ENCODE results near the gene GPR153. TPM values are rescaled to one million over a fixed set of nuclear protein-coding genes. Genes with fewer than 3 reads are reported as not detected.

Gene GPR153
- total and polyA plus RNA-seq, 10 donors = 2.1 to 26.6 (median 12.4) TPM

- no peak for DNase-seq
- H3K27ac ChIP-seq = no peak overlapping the region
- TF ChIP-seq, protein P1, sequence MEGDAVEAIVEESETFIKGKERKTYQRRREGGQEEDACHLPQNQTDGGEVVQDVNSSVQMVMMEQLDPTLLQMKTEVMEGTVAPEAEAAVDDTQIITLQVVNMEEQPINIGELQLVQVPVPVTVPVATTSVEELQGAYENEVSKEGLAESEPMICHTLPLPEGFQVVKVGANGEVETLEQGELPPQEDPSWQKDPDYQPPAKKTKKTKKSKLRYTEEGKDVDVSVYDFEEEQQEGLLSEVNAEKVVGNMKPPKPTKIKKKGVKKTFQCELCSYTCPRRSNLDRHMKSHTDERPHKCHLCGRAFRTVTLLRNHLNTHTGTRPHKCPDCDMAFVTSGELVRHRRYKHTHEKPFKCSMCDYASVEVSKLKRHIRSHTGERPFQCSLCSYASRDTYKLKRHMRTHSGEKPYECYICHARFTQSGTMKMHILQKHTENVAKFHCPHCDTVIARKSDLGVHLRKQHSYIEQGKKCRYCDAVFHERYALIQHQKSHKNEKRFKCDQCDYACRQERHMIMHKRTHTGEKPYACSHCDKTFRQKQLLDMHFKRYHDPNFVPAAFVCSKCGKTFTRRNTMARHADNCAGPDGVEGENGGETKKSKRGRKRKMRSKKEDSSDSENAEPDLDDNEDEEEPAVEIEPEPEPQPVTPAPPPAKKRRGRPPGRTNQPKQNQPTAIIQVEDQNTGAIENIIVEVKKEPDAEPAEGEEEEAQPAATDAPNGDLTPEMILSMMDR (IDR thresholded peaks at IDR 0.05 in 8 of 11, conservative IDR thresholded peaks at IDR 0.05 in 3 of 11) = no peak
- TF ChIP-seq POLR2AphosphoS5 (IDR thresholded peaks at IDR 0.05) = no peak
- TF ChIP-seq POLR2A (IDR thresholded peaks at IDR 0.05) = no peak
- intact Hi-C loops (cut with DNase I; ENCODE audit: low total_unique reads) = no loop called here
- WGBS, 5 donors = 87 to 95% (median 94%) methylated on average over 6 of the region's 6 CpGs
- peaks cover 0 to 14% (median 9%) of the 10 kb centered on the region in 6 donors for H3K4me1 ChIP-seq
- H3K36me3 ChIP-seq = peaks cover 0 to 9% (median 0%) of the 10 kb centered on the region in 6 donors
- H3K4me3 ChIP-seq = no peak overlapping the region
- H3K9me3 ChIP-seq = no peaks in the 10 kb centered on the region
- H3K27me3 ChIP-seq (replicated peaks in 1 of 7) = no peaks in the 10 kb centered on the region
These were observed 12.0 kb upstream of the GPR153 start for GRCh38 chr1:6272868-6273267.

- H3K27me3 ChIP-seq (replicated peaks in 1 of 7) = no peaks in the 10 kb centered on the region
- 90 to 99% (median 93%) methylated on average over 8 to 9 of the region's 9 CpGs for WGBS, 5 donors
- no peak overlapping the region for H3K27ac ChIP-seq
- peaks cover 0 to 14% (median 9%) of the 10 kb centered on the region in 6 donors for H3K4me1 ChIP-seq
- intact Hi-C loops (cut with DNase I; ENCODE audit: low total_unique reads) = no loop called here
- H3K36me3 ChIP-seq = peaks cover 0 to 9% (median 0%) of the 10 kb centered on the region in 6 donors
- H3K4me3 ChIP-seq = no peak overlapping the region
- no peaks in the 10 kb centered on the region for H3K9me3 ChIP-seq
- DNase-seq = no peak
- TF ChIP-seq POLR2A (IDR thresholded peaks at IDR 0.05) (no peak), POLR2AphosphoS5 (IDR thresholded peaks at IDR 0.05) (no peak)
- TF ChIP-seq, protein P1 (IDR thresholded peaks at IDR 0.05 in 8 of 11, conservative IDR thresholded peaks at IDR 0.05 in 3 of 11) = no peak
These were observed 11.6 kb upstream of the GPR153 start for GRCh38 chr1:6272452-6272851.

- intact Hi-C loops (cut with DNase I; ENCODE audit: low total_unique reads) = no loop called here
- H3K27ac ChIP-seq = no peak overlapping the region
- 83 to 92% (median 90%) methylated on average over 10 to 12 of the region's 12 CpGs for WGBS, 5 donors
These were observed 10.7 kb upstream of the GPR153 start for GRCh38 chr1:6271554-6271953.

DNA sequence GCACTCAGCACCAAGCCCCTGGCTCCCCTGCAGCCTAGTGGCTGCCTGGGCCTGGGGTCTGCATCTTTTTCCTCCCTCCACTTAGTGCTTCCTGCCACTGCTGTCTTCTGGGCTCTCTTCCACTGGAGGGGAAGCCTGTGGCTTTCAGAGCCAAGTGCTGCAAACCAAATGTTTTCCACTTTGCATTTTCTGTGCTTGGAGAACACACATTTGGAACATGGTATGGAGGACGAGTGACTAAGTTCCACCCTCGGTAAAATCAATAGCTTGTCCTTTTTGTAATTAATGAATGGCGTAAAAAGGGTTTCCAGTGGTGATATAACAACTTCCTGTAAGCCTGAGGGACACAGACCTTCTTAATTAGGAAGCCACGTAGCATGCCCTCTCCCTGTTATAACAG lies 10.1 kb upstream of the GPR153 start:
- 53 to 69% (median 60%) methylated on average over 4 of the region's 4 CpGs for WGBS, 5 donors
- TF ChIP-seq POLR2A (IDR thresholded peaks at IDR 0.05) (no peak), POLR2AphosphoS5 (IDR thresholded peaks at IDR 0.05) (no peak)
- TF ChIP-seq, protein P1 (IDR thresholded peaks at IDR 0.05 in 8 of 11, conservative IDR thresholded peaks at IDR 0.05 in 3 of 11) = no peak
- no peak overlapping the region for H3K27ac ChIP-seq

More at GRCh38 chr1:6271554-6271953, 10.7 kb upstream of the GPR153 start:
- TF ChIP-seq POLR2AphosphoS5 (IDR thresholded peaks at IDR 0.05) (no peak), POLR2A (IDR thresholded peaks at IDR 0.05) (no peak)
- TF ChIP-seq, protein P1 (IDR thresholded peaks at IDR 0.05 in 8 of 11, conservative IDR thresholded peaks at IDR 0.05 in 3 of 11) = no peak
- Histone ChIP-seq H3K4me1 (peaks cover 0 to 10% (median 5%) of the 10 kb centered on the region in 6 donors), H3K27me3 (replicated peaks in 1 of 7) (no peaks in the 10 kb centered on the region), H3K36me3 (peaks cover 0 to 9% (median 0%) of the 10 kb centered on the region in 6 donors), H3K9me3 (no peaks in the 10 kb centered on the region), H3K4me3 (no peak overlapping the region)
- no peak for DNase-seq

More for the DNA sequence above, 10.1 kb upstream of the GPR153 start:
- Histone ChIP-seq H3K9me3 (no peaks in the 10 kb centered on the region), H3K4me1 (peaks cover 0 to 4% (median 1%) of the 10 kb centered on the region in 6 donors), H3K36me3 (peaks cover 0 to 9% (median 0%) of the 10 kb centered on the region in 6 donors), H3K27me3 (replicated peaks in 1 of 7) (no peaks in the 10 kb centered on the region), H3K4me3 (no peak overlapping the region)
- no peak for DNase-seq
- intact Hi-C loops (cut with DNase I; ENCODE audit: low total_unique reads) = no loop called here
